NCI-H774 (cell line): Measurements from ENCODE around the gene HSBP1L1.

Source experiments
- DNase-seq: peaks from one replicate; lab custom pipeline; 2025; lab: John Stamatoyannopoulos, UW

HSBP1L1 gene

DNA sequence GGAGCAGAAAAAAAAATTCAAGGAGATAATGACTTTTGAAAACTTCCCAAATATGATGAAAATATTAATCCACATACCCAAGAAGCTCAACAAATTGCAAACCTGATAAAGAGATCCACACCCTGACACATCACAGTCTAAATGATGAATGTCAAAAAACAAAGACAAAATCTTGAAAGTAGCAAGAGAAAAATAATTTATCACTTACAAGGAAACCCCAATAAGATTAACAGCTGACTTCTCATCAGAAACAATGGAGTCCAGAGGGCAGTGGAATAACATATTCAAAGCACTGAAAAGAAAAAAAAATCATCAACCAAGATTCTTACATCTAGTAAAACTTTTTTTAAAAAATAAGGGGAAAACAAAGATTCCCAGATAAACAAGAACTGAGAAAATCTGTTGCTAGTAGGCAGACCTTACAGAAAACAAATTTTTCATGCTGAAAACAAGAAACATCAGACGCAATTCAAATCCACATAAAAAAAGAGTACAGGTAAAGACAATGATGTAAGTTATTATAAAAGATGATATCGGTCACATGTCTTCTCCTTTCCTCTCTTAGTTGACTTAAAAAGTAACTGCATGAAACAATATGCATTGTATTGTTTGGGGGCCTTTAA, 34.3 kb upstream of the HSBP1L1 start:
- no peak for DNase-seq

DNA sequence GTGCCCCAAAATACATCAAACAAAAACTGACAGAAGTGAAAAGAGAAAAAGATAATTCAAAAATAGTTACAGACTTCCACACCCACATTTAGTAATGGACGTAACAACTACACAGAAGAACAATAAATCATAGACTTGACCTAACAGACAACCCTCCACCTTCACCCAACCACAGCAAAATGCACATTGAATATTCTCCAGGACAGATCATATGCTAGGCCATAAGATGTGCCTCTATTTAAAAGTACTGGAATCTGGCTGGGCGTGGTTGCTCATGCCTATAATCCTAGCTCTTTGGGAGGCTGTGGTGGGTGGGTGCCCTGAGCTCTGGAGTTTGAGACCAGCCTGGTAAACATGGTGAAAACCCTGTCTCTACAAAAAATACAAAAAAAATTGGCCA, 33.0 kb upstream of the HSBP1L1 start:
- DNase-seq: no peak

DNA sequence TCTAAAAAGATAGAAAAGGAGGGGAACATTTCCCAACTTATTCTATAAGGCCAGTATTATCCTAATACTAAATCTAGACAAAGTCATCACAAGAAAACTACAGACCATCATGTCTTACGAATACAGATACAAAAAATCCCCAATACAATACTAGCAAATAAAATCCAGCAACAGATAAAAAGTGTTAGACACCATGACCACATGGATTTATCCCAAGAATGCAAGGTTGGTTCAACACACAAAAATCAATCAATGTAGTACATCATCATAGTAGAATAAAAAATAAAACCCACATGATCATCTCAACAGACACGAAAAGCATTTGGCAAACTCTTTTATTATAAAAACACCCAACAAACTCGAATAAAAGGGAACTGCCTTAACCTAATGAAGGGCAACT, 31.5 kb upstream of the HSBP1L1 start:
- DNase-seq: no peak

DNA sequence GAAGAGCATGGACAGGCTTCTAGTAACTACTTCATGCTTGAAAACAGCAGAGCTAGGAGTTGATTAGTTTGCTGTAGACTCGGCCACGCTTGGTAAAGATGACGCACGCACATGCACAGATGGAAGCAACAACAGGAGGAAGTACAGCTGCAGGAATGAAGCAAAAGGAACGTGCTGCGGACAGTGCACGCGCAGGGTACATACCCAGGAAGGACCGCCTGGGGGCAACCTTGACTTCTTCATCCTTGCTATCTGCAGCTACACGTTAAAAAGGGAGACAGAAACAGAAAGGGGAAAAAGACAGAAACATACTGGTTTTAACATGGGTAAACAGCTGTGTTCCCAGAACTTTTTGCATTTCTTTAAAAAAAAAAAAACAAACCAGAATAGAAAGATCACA, 30.7 kb upstream of the HSBP1L1 start:
- DNase-seq: no peak

DNA sequence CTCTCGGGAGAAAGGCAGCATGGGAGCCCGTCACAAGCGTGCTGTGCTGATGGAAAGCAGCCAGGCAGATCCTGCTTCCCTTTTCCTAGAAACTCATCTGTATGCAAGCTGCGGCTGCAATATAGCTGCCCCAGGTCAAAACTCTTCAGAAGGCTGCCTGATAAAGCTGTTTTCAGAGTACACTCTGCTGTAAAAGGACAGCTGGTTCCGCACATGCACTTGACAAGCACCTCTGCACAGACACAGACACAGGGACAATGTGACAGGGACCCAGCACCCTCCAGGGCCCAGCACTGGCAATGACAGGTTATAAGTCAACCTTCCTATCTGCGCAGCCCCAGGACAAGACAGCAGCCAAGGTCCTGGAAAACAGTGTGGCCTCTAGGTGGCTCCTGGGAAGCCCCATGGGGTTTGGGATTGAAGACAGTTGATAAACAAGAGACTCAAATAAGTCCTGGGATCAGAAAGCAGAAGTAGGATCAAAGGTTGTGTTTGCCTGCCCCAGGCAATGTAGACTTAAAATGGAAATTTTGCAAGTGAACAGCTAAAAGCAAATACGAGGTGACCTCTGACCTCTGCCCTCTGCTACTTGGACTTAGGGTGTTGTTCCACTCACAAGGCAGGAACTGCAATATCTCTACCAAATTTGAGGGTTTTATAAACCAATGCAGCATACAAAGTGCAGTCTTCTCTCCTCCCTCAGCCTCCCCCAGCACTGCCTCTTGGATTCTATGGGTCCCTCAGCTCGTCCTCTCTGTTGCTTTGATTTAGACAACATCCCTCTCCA, 29.9 kb upstream of the HSBP1L1 start:
- no peak for DNase-seq

DNA sequence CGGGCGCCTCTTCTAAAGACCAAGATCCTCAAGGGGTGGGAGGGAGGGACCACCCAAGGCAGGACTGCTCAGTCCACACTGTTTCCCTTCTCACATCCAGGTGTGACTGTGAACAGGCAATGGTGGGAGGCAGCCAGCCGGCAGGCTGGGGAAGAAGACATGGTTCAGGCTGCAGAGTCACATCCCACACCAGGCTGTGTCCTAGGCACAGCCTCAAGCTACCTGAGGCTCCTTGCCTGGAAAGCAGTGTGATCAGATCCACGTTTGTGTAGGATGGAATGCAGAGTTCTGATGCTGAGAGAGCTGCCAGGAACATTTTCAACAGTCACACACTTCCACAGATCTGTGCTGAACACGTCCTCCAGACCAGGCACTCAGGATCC, 29.4 kb upstream of the HSBP1L1 start:
- no peak for DNase-seq

DNA sequence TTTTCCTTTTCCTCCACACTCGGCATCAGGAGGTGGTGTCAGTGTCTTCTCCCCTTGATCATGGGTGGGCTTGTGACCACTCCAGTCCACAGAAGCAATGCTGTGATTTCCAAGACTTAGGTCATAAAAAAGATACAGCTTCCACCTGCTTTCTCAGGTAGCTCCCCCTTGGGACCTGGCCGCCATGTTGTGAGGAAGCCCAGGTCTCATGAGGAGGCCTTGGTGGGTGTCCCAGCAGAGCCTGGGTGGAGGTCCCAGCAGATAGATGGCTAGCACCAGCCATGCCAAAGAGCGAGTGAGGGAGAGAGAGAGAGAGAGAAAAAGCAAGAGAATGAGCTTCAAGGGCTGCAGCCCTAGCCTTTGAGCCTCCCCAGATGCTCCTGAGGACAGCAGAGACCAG, 28.9 kb upstream of the HSBP1L1 start:
- DNase-seq: no peak

DNA sequence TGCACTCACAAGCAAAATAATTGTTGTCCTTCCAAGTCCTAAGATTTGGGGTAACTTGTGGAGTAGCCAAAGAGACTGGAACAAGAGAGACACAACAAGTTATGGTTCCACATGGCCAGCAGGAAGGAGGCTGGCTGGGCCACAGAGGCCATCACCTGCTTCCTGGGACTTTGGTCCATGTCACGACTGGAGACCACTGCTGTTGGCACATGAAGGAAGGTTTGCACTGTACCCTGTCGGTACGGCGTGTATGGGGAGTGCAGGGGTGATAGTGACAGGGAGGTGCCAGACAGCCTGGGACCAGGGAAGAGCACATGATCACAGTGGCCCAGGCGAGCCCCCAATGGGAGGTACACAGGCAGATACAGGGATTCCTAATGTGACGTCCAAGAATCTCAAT, 28.5 kb upstream of the HSBP1L1 start:
- DNase-seq: no peak

DNA sequence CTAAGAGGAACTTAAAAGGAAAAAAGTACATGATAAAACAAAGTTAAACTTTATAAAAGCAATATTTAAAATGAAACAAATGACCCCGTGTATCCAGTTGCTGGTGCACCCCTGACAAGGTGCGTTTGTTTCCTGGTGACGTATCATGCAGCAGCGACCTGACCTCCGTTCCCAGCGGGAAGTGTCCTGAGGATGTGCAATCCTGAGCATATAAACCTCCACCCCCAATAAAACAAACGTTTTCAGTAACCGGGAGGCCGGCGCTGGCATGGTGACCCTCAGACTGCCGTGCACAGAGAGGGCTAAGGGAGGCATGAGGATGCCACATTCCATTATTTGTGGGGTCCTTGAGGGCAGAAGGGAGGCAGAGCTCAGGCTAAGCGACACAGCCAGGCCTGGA, 27.8 kb upstream of the HSBP1L1 start:
- no peak for DNase-seq

DNA sequence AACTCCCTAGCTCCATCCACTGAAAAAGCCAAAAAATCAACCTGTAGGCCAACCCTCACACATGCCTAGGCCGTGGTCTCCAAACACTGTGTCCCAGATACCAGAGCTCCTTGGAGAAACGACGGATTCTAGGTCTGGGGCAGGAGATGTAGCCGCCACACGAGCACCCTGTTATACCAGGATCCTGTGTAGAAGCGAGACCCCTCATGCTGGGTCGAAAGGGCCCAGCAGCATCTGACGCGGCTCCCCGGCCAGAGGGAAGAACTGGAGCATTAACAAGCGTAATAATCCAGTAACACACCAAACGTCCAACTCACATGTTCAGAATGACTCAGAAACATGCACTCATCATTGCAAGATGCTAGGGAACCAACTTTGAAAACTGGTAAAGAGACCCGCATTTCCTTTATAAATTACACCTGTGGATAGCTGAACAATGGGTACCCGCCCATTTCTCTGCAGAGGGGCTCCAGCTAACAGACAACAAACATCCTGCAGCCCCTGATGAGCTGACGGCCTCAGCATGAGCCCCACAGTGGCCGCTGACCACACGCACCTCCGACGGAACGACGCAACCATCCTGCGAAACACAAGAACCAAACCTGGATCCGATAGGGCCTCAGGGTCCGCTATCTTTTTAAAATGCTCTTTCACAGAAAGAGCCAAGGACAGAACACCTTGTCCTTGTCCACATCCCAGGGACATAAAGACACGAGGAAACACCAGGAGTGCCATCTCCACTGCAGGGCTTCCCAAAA, 27.2 kb upstream of the HSBP1L1 start:
- DNase-seq: no peak

DNA sequence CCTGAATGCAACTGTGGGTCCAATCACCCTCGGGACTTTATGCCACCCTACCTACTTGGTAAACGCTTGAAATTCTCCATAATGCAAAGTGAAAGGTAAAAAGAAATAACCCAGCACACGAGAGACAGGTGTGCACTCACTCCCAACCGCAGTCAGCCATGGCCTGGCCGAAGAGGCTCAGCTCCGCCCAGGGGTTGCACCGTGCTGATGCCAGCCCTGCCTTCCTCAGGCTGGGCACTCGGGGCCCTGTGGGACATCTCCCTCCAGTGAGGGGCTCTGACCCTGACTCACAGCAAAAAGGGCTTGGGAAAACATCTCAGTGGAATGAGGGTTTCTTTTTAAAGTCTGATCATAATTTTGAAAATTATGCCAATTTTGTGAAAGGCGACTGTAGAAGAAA, 26.2 kb upstream of the HSBP1L1 start:
- no peak for DNase-seq

DNA sequence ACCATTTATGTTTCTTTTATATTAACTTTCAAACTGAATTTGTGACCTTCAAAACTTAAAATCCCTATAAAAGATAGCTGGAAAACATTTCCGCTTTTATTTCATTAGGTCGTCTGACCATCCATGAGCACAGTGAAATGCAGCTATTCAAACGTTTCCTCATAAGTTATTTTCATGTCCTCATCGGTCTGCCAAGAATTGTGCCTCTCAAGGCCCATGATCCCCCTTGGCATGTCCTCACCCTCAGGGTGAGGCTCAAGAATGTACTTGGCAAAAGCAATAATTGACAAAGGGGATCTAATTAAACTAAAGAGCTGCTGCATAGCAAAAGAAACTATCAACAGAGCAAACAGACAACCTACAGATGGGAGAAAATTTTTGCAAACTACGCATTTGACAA, 25.3 kb upstream of the HSBP1L1 start:
- DNase-seq: no peak

DNA sequence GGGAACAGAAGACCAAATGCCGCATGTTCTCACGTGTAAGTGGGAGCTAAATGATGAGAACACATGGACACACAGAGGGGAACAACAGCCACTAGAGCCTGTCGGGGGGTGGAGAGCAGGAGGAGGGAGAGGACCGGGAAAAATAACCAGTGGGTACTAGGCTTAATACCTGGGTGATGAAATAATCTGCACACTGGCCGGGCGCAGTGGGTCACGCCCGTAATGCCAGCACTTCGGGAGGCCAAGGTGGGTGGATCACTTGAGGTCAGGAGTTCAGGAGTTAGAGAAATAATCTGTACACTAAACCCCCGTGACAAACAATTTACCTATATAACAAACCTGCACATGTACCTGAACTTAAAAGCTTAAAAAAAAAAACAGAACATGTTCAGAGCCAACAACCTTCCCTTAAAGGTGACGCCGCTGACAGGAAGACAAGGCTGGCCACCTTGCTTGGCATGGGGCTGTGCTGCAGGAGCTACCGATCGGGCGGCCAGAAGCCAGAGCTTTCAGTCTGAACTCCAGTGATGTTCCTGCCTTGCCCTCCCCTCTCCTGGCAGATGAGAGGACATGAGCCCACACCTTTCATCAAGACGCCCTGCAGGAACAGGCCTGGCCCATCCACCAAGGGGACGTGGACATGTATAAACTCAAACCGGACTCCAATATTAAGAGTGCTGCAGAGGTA, 24.2 kb upstream of the HSBP1L1 start:
- no peak for DNase-seq

DNA sequence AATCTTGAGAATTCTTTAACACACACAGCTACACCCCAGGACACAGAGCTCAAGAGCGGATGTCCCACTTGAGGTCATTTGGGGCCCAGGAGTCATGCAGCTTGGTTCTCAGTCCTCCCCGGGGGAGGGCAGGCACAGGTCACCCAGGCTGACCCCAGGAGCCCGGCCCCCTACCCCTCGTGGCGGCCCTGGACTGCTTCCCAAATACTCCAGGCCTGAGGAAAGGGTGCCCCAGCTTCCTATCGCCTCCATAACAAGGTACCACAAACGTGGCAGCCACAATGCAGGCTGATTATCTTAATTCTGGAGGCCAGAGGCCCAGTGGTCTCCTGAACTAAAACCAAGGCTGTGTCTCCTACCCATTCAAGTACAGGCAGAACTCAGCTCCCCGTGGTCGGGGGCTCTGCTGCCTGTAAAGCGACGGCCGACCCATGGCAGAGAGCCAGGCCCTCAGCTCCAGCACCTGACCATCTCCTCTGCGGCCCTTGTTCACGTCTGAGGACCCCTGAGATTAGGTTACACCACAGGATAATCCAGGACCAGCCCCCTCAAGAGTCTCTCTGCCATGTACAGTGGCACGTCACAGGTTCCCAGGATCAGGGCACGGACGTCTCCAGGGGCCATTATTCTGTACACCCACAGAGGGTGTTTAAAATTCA, 23.5 kb upstream of the HSBP1L1 start:
- no peak for DNase-seq

DNA sequence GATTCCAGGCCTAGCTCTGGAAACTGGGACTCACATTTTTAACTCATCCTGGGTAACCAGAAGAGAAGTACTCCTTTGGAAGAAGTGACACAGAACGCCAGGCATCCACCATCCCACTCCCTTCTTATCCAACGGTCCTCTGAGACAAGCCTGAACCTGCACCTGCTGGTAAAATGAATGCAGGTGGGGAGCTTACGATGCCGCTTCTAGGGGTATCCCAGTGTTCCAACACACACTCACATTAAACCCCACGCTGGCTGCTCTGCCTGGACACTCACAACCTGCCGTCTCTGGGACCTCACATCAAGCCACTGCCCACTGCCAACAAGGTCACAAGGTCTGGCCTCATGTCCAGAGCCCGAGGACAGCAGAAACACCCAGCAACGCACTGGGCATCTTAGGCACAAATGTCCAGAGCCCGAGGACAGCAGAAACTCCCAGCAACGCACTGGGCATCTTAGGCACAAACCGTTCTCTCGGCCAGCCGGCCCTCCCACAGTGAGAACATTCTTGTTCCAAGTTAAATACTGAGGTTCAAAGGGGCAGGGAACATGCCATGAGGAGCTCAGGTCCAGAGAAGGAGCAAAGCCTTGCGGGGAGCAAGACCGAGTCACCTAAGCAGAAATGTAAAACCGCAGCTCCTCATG, 22.8 kb upstream of the HSBP1L1 start:
- no peak for DNase-seq

DNA sequence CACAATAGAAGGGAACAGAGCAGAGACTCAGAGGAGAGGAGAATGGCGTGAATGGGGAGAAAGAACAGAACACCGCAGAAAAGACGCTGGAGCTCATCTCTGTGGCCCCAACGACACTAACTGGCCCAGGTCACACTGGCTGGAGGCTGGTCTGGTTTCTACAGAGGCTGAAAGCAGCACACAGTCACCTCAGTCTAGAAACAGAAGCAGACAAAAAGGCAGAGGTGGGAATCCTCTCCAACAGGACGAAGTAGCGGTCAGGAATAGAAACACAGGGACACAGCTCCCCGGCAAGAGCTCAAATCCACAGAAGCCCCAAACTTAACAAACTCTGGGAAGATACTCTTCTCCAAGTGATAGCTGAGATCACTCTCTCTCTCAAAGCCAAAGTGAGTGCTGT, 22.2 kb upstream of the HSBP1L1 start:
- no peak for DNase-seq

DNA sequence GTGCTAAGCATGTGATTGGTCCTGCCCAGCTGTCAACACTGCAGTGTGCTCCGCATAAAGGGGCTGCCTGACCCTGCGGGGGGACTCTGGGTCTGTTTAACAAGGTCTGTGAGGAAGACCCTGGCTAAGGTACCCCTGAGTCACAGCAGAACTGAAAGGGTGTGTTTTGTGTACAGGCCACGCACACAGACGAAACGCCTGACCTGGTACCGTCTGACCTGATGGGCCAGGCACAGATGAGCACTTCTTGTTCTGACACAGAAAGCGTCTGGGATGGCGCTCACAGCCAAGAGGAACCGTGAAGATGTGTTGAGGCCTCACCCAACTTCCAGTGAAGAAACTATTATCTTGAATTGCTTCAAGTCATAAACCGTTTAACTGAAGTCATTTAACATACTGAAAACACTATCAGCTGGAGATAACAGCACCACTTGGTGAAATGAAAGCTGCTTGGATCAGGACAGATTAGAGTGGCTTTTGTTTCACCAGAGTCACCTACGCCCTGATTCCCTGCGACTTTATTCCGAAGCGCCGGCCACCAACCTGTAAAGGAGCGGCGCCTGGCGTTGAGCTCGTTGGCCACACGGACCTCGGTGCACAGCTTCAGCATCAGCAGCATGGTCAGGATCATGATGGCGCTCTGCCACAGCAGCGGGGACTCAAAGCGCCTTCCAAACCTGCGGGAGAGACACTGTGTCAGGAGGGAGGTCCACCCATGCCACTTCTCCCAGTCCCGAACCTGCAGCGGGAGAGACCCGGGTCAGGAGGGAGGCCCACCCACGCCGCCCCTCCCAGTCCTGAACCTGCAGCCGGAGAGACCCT, 21.4 kb upstream of the HSBP1L1 start:
- DNase-seq: no peak

DNA sequence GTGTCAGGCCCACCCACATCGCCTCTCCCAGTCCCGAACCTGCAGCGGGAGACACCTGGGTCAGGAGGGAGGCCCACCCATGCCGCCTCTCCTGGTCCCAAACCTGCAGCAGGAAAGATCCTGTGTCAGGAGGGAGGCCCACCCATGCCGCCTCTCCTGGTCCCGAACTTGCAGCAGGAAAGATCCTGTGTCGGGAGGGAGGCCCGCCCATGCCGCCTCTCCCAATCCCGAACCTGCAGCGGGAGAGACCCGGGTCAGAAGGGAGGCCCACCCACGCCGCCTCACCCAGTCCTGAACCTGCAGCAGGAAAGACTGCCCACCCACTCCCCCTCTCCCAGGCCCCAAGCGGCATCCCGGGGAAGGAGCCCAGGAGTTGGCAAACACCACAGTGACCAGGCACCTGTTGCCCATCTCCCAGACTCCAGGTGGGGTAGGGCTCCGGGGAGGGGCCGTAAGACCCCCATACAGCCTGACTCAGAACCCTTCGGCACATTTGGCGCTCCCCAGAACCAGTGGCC, 20.8 kb upstream of the HSBP1L1 start:
- DNase-seq: no peak

DNA sequence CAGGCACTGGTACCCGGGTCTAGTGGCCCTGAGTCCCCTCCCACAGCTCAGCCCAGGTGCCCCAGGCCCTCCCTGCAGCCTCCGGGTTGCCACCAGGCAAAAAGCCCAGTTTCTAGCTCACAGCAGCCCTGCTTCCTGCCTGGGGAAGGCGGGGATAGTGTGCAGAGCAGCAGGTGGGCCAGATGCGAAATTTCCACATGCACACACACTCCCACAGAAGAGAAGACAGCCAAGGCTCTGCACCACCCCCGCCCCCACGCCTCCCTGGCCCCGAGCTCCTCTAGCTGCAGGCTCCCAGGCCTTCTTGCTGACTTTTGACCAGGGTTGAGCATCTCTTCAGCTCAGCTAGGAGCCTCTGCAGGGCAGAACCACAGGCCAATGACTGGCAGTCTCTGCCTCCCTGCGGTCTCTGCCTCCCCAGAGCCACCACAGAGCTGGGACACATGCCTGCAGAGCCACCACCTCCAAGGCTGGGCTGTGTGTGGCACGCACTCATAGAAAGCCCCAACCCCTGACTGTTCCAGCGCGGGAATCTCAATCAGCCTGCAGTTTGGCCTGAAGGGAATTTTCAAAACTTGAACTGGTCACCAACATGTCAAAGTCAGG, 20.2 kb upstream of the HSBP1L1 start:
- DNase-seq: no peak

DNA sequence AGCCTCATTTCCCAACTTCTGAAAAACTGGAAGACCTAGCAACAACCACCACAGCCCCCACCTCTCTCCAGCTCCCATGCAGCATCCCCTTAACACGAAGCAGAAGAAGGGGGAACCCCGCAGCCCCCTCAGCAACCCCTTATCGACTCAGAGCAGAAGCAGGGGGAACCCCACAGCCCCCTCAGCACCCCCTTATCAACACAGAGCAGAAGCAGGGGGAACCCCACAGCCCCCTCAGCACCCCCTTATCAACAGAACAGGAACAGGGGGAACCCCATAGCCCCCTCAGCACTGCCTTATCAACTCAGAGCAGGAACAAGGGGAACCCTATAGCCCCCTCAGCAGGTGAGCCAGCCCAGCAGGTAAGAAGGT, 19.7 kb upstream of the HSBP1L1 start:
- DNase-seq: no peak
